GM12878 (cell line): ENCODE results near the gene KCNJ10. TPM values are rescaled to one million over a fixed set of nuclear protein-coding genes. Genes with fewer than 3 reads are reported as not detected.

Source experiments
- ATAC-seq: fragments of 200-7000 bp; cut with Tn5 transposase; 3 replicates; pipeline ENCODE4 v1.9.1; 2020; ENCODE audit warnings: mild to moderate bottlenecking, moderate library complexity
- BruUV-seq: library from RNA; stranded (reverse); fragments of 400-500 nt; replicated peaks from 2 replicates; lab custom pipeline; 2021; lab: Mats Ljungman, UMichigan
- CTCF ChIA-PET: fragments of 300-600 bp; sonication (Branson Sonifier 250); formaldehyde crosslinking; extraction: SDS; loops from one replicate; lab custom pipeline; 2021; ENCODE audit warnings: inconsistent platforms; lab: Yijun Ruan, JAX
- POLR2A ChIA-PET: fragments of 350-600 bp; formaldehyde crosslinking; extraction: SDS; loops from one replicate; lab custom pipeline; 2021; ENCODE audit warnings: inconsistent platforms; lab: Charles Lee
- RAD21 ChIA-PET: fragments of 300-600 bp; sonication (Branson Sonifier 250); formaldehyde crosslinking; loops from one replicate; lab custom pipeline; 2023; ENCODE audit warnings: antibody characterized with exemption; ENCODE audit not compliant: unreplicated experiment; lab: Charles Lee
- SMC1A ChIA-PET: fragments of 300-600 bp; sonication (Branson Sonifier 250); formaldehyde crosslinking; loops from one replicate; lab custom pipeline; 2023; ENCODE audit not compliant: unreplicated experiment, uncharacterized antibody; lab: Charles Lee
- DNase-seq: peaks from one replicate; pipeline ENCODE4 v3.0.0-alpha.2; 2011; ENCODE audit warnings: low read depth, low spot score
- FAIRE-seq: peaks from 3 replicates; lab custom pipeline; 2011; peaks lifted over from hg19 to GRCh38; lab: Jason Lieb, UNC
- H2AFZ ChIP-seq: 2 replicates; pipeline ENCODE4 v1.6.0; 2011; ENCODE audit warnings: low read depth, low read length, control low read depth; ENCODE audit not compliant: control insufficient read depth
- H3K27ac ChIP-seq: 2 replicates; pipeline ENCODE4 v1.5.1; 2011; ENCODE audit warnings: control low read depth; ENCODE audit not compliant: control insufficient read depth, insufficient read depth
- H3K27me3 ChIP-seq, 2 experiments: replicated peaks in 1 of 2; 2 replicates each; pipeline versions ENCODE4 v1.6.0 to v1.6.1; 2011; ENCODE audit warnings: low read length in 1 of 2; ENCODE audit not compliant: control insufficient read depth in 2 of 2, insufficient read depth in 2 of 2
- H3K36me3 ChIP-seq, 2 experiments: 2 replicates each; pipeline ENCODE4 v1.5.1; 2011; ENCODE audit warnings: low read length in 1 of 2; ENCODE audit not compliant: control insufficient read depth in 2 of 2, insufficient read depth in 2 of 2
- H3K4me1 ChIP-seq: 2 replicates; pipeline ENCODE4 v1.6.1; 2011; ENCODE audit warnings: mild to moderate bottlenecking, low read length, moderate library complexity, mixed read lengths; ENCODE audit not compliant: control insufficient read depth, insufficient read depth
- H3K4me2 ChIP-seq: 2 replicates; pipeline ENCODE4 v1.6.0; 2011; ENCODE audit warnings: control low read depth; ENCODE audit not compliant: control insufficient read depth, insufficient read depth
- H3K4me3 ChIP-seq: fragments of 200-600 bp; sonication (generic); 2 replicates; pipeline ENCODE4 v1.5.1; 2016
- H3K79me2 ChIP-seq: 2 replicates; pipeline ENCODE4 v1.6.0; 2011; ENCODE audit warnings: low read length; ENCODE audit not compliant: control insufficient read depth, insufficient read depth
- H3K9ac ChIP-seq: 2 replicates; pipeline ENCODE4 v1.8.0; 2011; ENCODE audit warnings: low read length, control low read depth, mixed read lengths; ENCODE audit not compliant: control insufficient read depth, insufficient read depth
- H3K9me3 ChIP-seq: replicated peaks from 3 replicates; pipeline ENCODE4 v1.5.1; 2011; ENCODE audit warnings: mild to moderate bottlenecking, low read length; ENCODE audit not compliant: control insufficient read depth, insufficient read depth
- H4K20me1 ChIP-seq: 2 replicates; pipeline ENCODE4 v1.6.0; 2011; ENCODE audit not compliant: control insufficient read depth, insufficient read depth
- ATF2 ChIP-seq: IDR thresholded peaks from 2 replicates; pipeline ENCODE4 v1.6.1; 2012; ENCODE audit warnings: low read length, inconsistent platforms
- BACH1 ChIP-seq: fragments of 450-650 bp; IDR thresholded peaks from 2 replicates; pipeline ENCODE4 v1.6.1; 2017; ENCODE audit warnings: mild to moderate bottlenecking, borderline replicate concordance
- CBX3 ChIP-seq: fragments of 200-600 bp; sonication (generic); IDR thresholded peaks from 2 replicates; pipeline ENCODE4 v1.6.1; 2016; ENCODE audit warnings: low read depth, borderline replicate concordance
- CHD4 ChIP-seq: fragments of 200-600 bp; sonication (generic); IDR thresholded peaks from 2 replicates; pipeline ENCODE4 v1.6.1; 2016; ENCODE audit warnings: mild to moderate bottlenecking
- FOXK2 ChIP-seq: fragments of 450-650 bp; IDR thresholded peaks from 2 replicates; pipeline ENCODE4 v1.6.1; 2017; ENCODE audit warnings: mild to moderate bottlenecking, moderate library complexity
- IKZF2 ChIP-seq, 2 experiments: fragments of 450-650 bp; IDR thresholded peaks; 2 replicates each; pipeline ENCODE4 v1.6.1; 2017; ENCODE audit warnings: mild to moderate bottlenecking in 2 of 2, moderate library complexity in 2 of 2
- JUND ChIP-seq: IDR thresholded peaks from 2 replicates; pipeline ENCODE4 v1.6.1; 2012; ENCODE audit warnings: low read depth, mild to moderate bottlenecking, low read length, improper control_type of control experiment, moderate library complexity
- MYC ChIP-seq: IDR thresholded peaks from 2 replicates; pipeline ENCODE4 v1.6.1; 2011; ENCODE audit warnings: mild to moderate bottlenecking, low read length, moderate library complexity, inconsistent platforms; ENCODE audit not compliant: insufficient read depth, insufficient replicate concordance, insufficient read length, severe bottlenecking
- SMAD5 ChIP-seq: IDR thresholded peaks from 2 replicates; pipeline ENCODE4 v1.6.1; 2016; ENCODE audit warnings: antibody characterized with exemption, low read depth
- SREBF1 ChIP-seq: IDR thresholded peaks from 2 replicates; pipeline ENCODE4 v1.6.1; 2012; ENCODE audit warnings: mild to moderate bottlenecking, low read length
- whole genome bisulfite sequencing: methylation state at CpG from one replicate; pipeline ENCODE4 v1.1.6; 2016; ENCODE audit warnings: low lambda C conversion rate; ENCODE audit not compliant: insufficient replicate concordance, insufficient coverage; ENCODE audit errors: missing lambda C conversion rate; 5-methylcytosine and 5-hydroxymethylcytosine counted together
- in situ Hi-C: fragments of 300-500 bp; cut with MboI; formaldehyde crosslinking; loops from 9 replicates; pipeline ENCODE4 v1.14.3; 2018; ENCODE audit warnings: mixed read lengths
- intact Hi-C: fragments of 100-400 bp; cut with micrococcal nuclease; formaldehyde crosslinking; loops from one replicate; pipeline ENCODE4 v1.14.2; 2022; ENCODE audit not compliant: unreplicated experiment
- polyA plus RNA-seq, 11 experiments: library from polyadenylated mRNA; depleted of rRNA in 4 of 11; unstranded in 6 of 11; stranded (reverse) in 5 of 11; fragments of >200 nt; fragmentation: Nextera tagmentation in 4 of 11; fragmentation: Illumina TruSeq in 1 of 11; extraction: Ambion mirVana in 4 of 11; extraction: Trizol in 1 of 11; gene quantifications; 1 replicate in 1 of 11; 2 replicates in 10 of 11; pipeline versions ENCODE4 v1.2.1 to v1.2.3, GENCODE V29; 2011 to 2016; ENCODE audit warnings: inconsistent platforms in 2 of 11, missing spikeins in 2 of 11, low read depth in 1 of 11
- total RNA-seq, 4 experiments: library from RNA; depleted of rRNA in 3 of 4; stranded (reverse); fragments of >200 nt in 3 of 4; fragmentation: Illumina TruSeq in 1 of 4; extraction: Trizol in 1 of 4; gene quantifications; 2 replicates each; pipeline versions ENCODE4 v1.2.1 to v1.2.3, GENCODE V29; 2013 to 2021

KCNJ10 gene
- total and polyA plus RNA-seq, 10 of the 15 experiments (the other 5 are each of a cell fraction or from before 2014, with no cell fraction given) = 0.01 to 0.29 (median 0.09) TPM; not detected in 2

- ChIA-PET CTCF (interaction anchor here (3.1 to 49.8 kb wide), 2 partner anchors 17 to 21 kb away, joined by 21 to 1035 read pairs; partner anchors contain the start of genes IGSF8, KCNJ10 and KCNJ9), RAD21 (interaction anchor here (1.2 kb wide), 1 partner anchor 14 kb away, joined by 4 read pairs; no protein-coding TSS in a partner anchor), POLR2A (no interaction called here), SMC1A (interaction anchor here (0.9 to 2.0 kb wide), 4 partner anchors 12 to 24 kb away, joined by 3 to 11 read pairs (median 5); no protein-coding TSS in a partner anchor)
- no peak overlapping the region for H3K27ac ChIP-seq
- no peaks in the 10 kb centered on the region for H4K20me1 ChIP-seq
- in situ Hi-C loops = no loop called here
- whole genome bisulfite sequencing = 27% methylated on average over 5 of the region's 5 CpGs
- no peak for FAIRE-seq
- no TSS peak for BruUV-seq
- H3K9ac ChIP-seq = no peak overlapping the region
- no peak overlapping the region for H3K4me3 ChIP-seq
- no peaks in the 10 kb centered on the region for H3K4me1 ChIP-seq
- peaks cover 1 to 13% of the 10 kb centered on the region in 2 experiments for H3K27me3 ChIP-seq
- H3K4me2 ChIP-seq = no peak overlapping the region
- no peak overlapping the region for H2AFZ ChIP-seq
- no peak for DNase-seq
- no peak for TF ChIP-seq IKZF2 (IDR thresholded peaks at IDR 0.05)
- no peak for TF ChIP-seq CBX3
- TF ChIP-seq ATF2 = no peak
- no peak for TF ChIP-seq CHD4
- no peak for TF ChIP-seq JUND
- no peak for TF ChIP-seq MYC
- no peak for TF ChIP-seq BACH1
- TF ChIP-seq SREBF1 = no peak
- no peak for TF ChIP-seq SMAD5
- TF ChIP-seq FOXK2 = no peak
- H3K36me3 ChIP-seq = no peaks in the 10 kb centered on the region
- intact Hi-C loops = no loop called here
- no peak for ATAC-seq
- no peaks in the 10 kb centered on the region for H3K9me3 ChIP-seq
- H3K79me2 ChIP-seq = no peaks in the 10 kb centered on the region
These were observed 6.8 kb downstream of the KCNJ10 start for GRCh38 chr1:160063176-160063575.
